Measurements from ENCODE around the gene CTNNA1.
"Not testable (repeated sequence)": the region's sequence is repeated elsewhere in the genome, so short reads cannot be mapped to it uniquely, and the experiment has no call there.

CTNNA1 gene

DNA sequence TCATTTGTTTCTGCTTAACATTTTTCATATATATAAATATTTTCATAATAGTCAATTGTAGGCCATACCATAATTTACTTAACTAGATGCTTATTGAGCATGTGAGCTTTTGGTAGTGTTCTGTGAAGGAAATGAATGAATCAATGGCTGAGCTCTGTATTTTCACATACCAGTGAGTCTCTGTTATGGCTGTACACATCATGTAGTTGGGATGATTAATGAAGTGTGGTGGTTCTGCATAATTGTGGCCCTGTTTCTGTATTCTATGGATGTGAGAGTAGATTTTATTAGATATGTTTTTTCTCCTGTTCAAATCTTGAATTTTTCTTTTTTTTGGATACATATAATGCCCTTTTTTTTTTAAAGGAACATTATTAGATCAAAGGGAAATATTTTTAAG, 56.2 kb downstream of the CTNNA1 start:
- no peak for DNase-seq (ENCODE audit: low read depth, low spot score)

DNA sequence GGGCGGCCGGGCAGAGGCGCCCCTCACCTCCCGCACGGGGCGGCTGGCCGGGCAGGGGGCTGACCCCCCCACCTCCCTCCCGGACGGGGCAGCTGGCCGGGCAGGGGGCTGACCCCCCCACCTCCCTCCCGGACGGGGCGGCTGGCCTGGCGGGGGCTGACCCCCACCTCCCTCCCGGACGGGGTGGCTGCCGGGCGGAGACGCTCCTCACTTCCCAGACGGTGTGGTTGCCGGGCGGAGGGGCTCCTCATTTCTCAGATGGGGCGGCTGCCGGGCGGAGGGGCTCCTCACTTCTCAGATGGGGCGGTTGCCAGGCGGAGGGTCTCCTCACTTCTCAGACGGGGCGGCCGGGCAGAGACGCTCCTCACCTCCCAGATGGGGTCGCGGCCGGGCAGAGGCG, 57.6 kb downstream of the CTNNA1 start:
- not testable (repeated sequence) for DNase-seq (ENCODE audit: low read depth, low spot score)

DNA sequence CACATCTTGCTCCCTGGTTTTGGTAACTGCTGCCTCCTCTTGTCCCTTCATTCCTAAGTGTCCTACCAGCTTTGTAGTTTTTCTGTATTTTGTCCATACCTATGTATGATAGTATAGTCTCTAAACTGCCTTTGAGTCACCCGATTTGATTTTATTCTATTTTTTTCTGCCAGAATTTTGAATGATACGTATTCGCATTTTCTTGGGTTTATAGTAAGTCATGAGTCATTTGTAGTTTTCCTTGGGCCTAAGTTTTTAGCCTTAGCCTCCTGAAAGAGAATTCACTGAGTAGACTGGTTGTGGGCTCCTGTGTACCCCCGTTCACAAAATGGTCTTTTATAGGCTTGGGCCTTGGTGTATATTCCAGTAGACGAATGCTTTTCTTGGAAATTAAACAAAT, 62.3 kb downstream of the CTNNA1 start:
- DNase-seq (ENCODE audit: low read depth, low spot score): no peak

DNA sequence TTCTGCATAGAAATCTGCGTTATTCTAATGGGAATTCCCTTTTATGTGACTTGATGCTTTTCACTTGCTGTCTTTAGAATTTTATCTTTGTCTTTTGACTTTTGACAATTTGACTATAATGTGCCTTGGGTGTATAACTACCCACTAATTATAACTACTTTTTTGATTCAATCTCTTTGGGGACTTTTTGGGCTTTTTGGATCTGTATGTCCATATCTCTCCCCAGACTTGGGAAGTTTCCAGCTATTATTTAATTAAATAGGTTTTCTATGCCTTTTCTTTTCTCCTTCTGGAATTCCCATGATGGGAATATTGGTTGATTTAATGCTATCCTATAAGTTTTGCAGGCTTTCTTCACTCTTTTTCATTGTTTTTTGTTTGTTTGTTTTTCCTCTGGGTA, 64.0 kb downstream of the CTNNA1 start:
- no peak for DNase-seq (ENCODE audit: low read depth, low spot score)

DNA sequence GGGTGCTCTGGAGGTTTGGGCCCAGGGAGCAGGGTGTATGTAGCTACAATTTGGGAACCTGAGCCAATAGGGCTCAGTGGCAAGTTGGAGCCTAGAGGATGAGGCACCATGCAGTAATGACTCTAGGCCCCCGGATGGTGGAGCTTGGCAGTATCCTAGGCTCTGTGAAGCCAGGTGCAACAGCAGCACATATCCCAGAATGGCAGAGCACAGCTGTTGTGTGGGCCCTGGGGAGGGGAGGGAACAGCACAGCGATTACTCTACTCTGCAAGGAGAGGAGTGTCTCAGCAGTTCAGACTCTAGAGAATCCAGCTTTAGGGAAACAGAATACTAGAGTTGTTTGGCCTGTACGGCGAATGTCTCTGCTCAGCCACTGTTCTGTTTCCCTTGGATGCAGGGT, 65.9 kb downstream of the CTNNA1 start:
- no peak for DNase-seq (ENCODE audit: low read depth, low spot score)

DNA sequence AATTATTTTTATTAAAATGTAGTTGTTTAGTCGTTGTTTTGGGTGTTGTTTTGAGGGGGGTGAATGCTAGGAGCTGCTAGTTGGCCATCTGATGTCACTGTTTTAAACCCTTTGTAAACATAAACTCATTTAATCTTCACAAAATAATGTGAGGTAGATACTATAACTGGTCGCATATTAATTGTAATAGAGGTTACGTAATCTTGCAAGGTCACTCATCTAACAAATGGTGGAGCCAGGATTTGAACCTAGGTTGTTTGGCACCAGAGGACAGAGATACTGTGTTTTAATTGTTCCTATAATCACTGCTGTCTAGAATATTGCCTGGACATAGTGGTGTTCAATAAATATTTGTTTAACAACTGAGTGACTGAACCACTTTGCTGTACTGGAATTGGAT, 67.5 kb downstream of the CTNNA1 start:
- DNase-seq (ENCODE audit: low read depth, low spot score): no peak

DNA sequence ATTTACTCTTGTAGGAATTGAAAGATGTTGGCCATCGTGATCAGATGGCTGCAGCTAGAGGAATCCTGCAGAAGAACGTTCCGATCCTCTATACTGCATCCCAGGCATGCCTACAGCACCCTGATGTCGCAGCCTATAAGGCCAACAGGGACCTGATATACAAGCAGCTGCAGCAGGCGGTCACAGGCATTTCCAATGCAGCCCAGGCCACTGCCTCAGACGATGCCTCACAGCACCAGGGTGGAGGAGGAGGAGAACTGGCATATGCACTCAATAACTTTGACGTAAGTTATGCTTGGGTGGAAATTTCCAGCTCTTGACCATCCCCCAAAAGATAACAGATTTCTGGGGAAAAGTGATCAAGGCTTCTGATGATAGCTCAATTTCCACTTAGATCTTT, 71.3 kb downstream of the CTNNA1 start:
- no peak for DNase-seq (ENCODE audit: low read depth, low spot score)

DNA sequence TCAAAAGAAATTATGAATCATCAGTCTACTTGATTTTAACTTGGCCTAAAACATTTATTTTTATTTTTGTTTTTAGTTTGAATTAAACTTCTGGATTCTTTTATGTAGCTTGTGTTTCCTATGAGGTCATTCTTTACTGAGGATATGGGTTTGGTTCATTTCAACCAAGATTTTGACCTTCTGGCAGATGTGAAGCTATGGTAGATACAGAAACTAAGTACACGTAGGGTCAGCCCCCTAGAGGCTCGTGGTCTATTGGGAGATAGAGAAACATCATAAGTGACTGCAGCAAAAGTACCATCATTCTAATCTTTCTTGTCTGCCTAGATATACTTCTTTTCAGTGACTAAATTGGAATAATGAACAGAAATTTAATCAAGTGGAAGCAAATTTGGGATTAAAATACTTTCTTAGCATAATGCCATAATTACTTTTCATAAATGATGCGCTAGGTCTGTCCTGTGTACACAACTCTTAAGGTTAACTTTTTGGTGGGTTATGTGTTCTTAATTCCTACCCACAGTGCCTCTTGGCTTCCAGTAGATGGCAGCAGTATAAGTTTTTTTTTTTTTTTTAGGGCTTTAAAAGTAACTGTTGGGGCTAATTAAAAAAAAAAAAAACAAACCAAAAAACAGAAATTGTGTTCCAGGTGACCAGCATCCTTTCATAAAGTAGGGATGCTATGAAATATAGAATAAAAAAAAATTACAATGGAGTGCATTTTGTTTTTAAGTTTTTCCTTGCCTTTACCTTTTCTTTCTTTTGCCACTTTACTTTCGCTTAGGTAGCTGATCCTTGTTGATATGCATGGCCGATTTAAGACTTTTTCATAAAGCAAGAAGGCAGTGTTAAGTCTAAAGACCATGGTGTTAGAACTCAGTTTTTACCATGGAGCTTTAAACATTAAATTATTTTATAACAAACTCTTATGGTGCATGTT, 72.0 kb downstream of the CTNNA1 start:
- DNase-seq (ENCODE audit: low read depth, low spot score): no peak

DNA sequence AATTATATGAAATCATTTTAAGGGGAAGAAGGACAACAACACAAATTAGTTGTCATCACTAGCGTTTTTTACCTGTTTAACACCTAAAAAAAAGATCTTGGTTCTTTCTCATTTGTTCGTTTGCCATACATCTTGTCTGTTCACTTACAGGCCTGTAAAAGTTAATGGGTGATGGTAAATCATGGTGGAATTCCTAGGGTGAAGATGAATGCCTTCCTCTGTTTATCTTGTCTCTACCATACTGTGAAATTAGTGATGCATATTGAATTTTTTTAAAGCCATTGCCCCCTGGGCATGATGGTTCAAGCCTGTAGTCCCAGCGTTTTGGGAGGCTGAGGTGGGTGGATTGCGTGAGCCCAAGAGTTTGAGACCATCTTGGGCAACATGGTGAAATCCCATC, 75.3 kb downstream of the CTNNA1 start:
- no peak for DNase-seq (ENCODE audit: low read depth, low spot score)

DNA sequence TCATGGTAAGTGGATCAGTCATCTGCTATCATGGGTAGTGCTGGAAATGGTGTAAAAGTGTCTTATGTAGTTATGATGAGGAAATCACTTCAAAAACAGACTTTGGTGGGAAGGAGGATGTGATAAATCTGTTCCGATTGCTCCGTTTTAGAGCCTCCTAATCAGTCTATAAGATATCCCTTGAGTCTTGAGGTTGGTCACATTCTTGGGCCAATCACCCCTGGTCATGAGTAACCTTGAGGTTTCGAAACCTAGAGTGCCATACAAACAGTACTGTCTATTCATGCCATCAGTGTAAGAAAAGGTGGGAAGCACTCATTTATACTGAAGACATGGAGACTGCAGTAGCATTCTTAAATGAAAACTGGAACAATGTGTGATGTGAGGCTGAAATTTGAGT, 76.1 kb downstream of the CTNNA1 start:
- no peak for DNase-seq (ENCODE audit: low read depth, low spot score)

DNA sequence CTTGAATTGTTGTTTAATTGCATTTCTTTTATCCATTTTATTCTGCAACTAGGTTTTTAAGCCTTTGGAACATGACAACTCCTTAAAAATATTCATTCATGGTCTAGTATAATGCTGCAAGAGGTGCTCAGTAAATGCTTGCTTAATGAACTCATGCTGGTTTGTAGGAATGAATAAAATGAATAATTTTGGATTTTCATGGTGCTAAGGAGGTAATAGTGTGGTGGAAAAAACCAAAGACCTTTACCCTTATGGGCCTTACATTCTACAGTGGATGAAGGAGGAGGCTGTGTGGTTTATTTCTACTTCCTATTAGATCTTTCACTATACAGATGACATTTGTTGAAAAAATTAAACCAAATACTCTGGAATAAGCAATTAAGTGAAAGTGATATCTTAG, 78.5 kb downstream of the CTNNA1 start:
- no peak for DNase-seq (ENCODE audit: low read depth, low spot score)

DNA sequence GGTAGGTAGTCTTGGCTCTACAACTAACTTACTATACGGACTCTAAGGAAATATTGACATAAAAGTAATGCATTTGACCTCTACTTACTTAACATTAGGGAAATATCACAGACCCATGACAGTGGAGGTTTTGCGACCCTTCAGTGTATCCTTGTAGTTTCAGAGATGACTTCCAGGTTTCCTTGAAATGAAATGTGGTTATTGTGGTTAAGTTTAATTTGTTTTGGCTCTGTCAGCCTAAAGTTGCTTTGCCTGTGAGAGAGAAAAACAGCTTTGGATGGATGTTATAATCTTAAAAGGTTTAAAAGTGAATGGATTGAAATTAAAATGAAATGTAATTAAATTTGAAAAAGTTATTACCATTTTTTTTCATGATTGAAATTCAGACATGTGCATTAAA, 79.0 kb downstream of the CTNNA1 start:
- DNase-seq (ENCODE audit: low read depth, low spot score): no peak

DNA sequence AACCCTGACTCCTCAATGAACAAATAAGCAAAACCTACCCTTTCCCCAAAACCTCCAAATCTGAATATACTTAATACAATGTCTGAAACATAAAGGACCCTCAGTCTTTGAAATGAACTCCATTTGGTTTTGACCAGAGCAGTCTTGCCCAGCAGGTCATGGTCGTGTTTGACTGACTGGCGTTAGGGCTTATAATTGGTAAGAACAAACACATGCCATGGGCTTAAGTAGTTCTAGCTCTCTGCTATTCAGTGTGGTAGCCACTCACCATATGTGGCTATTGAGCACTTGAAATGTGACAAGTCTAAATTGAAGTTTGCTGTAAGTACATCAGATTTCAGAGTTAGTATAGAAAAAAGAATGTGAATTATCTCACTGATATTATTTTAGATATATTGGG, 79.9 kb downstream of the CTNNA1 start:
- DNase-seq (ENCODE audit: low read depth, low spot score): no peak

DNA sequence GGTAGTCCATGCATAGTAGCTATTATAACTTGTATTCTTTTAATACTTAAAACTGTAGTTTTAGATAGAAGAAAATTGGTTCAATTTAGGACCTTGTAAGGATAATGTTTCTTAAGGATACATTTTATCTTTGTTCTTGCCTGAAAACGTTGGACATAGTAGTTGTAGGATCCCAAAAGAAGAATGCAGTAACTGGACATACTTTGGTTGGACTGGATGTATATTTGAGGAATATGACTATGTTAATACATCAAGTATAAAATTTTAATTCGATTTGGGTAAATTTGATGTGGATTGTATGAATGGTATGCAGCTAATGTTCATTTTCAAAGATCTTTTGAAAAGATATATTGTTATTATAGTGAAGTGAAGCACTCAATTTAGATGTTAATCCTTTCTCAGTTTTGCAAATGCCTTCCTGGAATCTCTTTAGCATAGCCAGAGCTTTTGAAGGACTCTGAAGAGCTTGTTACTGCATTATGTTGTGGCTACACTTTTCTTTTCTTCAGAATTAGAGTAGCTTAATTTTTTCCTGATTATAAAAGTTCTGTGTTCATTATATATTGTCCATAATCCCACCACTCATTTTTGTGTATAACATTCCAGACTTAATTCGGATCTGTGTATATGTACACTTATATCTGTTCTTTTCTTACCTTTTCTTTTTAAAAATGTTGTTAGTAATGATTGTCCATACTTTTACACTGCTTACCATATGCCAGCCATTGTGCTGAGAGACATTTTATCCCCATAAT, 80.7 kb downstream of the CTNNA1 start:
- no peak for DNase-seq (ENCODE audit: low read depth, low spot score)

DNA sequence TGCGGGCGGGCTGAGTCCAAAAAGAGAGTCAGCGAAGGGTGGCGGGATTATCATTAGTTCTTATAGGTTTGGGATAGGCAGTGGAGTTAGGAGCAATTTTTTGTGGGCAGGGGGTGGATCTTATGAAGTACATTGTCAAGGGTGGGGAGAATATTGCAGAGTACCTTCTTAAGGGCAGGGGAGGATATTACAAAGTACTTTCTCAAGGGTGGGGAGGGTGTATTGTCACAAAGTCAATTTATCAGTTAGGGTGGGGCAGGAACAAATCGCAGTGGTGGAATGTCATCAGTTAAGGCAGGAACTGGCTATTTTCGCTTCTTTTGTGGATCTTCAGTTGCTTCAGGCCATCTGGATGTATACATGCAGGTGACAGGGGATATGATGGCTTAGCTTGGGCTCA, 81.6 kb downstream of the CTNNA1 start:
- not testable (repeated sequence) for DNase-seq (ENCODE audit: low read depth, low spot score)

DNA sequence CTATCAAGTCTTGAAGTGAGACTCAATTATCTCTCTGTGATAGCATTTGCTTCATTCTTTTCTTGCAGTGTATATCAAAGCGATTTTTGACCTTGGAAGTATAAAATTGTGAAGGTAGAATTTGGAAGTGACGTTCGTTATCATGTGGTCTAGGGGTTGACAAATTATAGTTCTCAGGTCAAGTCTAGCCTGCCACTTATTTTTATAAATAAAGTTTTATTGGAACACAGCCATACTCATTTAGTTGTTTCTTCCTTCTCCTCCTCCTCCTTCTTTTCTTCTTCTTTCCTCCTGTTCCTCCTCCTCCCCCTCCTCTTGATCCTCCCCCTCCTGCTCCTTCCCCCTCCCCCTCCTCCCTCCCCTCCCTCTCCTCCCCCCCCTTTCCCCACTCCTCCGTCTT, 83.9 kb downstream of the CTNNA1 start:
- DNase-seq (ENCODE audit: low read depth, low spot score): no peak

DNA sequence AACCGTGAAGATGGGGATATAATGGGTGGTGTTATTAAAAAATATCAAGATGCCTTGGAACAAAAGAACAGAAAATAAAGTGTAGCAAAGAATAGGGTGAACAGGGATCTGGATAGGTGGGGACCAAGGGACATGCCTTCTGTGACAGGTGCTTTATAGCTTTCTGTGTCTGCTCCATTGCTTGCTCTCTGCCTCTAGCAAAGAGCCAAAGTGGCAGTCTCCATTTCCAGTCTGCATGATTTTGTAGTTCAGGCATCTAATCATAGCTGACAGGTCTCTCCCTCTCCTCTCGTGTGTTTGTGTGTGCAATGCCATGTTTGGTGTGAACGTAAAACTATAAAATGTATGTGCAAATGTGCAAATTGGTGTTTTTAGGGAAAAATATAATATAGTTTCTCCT, 86.9 kb downstream of the CTNNA1 start:
- DNase-seq (ENCODE audit: low read depth, low spot score): no peak

DNA sequence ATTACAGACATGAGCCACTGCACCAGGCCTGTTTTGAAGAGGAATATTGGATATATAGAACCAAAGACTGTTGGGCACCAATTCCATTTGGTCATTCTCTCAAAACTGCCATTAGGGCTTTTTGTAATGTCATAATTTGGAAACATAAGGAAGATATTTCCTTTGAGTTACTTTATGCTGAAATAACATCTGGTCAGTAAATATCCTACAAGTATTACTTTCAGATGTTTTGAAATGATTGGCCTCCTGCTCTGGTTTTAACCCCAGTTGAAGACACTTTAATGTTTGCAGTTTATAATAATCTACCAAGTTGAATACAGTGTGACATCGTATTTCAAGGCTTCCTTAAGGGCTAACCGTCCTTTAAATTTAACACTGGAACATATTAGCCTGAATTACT, 88.3 kb downstream of the CTNNA1 start:
- no peak for DNase-seq (ENCODE audit: low read depth, low spot score)

DNA sequence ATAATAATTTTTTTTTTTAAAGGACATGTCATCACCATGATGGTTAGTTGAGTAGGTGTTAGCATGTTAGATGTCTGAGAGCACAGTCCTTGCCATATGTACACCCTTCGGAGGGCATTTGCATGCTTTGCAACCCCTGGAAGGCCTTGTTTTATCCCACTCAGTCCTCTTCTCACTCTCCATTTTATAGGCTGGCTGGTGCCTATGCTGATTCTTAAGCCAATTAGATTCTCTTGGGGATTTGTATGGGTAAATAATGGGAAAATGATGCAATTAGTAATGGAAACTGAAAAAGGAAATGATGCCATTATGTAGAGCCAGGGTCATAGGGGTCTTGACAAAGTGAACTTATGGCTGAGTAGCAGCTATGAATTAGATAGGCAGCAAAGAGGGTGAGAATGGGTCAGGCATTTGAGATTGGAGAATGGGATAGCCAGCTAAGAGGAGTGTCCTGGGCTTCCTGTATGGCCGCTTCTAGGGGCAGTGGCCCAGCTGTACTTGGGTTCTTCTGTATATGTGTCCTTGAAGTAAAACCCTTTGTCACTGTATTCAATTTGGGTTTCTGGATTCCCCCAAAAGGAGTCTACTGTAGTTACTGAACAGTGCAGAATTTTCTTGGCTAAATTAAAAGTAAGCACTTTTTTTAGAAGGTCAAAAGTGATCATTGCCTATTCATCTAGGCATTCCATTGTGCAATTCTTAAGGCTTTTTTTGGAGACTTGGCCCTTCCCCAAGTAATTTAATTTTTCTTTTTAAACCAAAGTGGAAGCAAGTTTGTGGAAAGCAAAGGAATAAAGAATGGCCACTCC, 90.3 kb downstream of the CTNNA1 start:
- DNase-seq (ENCODE audit: low read depth, low spot score): no peak

DNA sequence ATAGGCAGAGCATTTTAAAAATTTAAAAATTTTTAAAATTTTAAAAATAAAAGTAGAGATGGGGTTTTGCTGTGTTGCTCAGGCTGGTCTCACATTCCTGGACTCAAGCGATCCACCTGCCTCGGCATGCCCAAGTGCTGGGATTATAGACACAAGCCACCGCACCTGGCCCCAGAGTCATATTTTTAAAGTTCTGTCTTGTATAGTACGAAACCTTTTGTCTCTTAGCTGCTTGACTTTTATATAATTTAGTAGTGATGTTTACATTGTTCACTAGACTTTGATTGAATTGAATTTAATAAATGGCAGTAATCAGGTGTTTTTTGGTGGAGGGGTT, 90.9 kb downstream of the CTNNA1 start:
- no peak for DNase-seq (ENCODE audit: low read depth, low spot score)

DNA sequence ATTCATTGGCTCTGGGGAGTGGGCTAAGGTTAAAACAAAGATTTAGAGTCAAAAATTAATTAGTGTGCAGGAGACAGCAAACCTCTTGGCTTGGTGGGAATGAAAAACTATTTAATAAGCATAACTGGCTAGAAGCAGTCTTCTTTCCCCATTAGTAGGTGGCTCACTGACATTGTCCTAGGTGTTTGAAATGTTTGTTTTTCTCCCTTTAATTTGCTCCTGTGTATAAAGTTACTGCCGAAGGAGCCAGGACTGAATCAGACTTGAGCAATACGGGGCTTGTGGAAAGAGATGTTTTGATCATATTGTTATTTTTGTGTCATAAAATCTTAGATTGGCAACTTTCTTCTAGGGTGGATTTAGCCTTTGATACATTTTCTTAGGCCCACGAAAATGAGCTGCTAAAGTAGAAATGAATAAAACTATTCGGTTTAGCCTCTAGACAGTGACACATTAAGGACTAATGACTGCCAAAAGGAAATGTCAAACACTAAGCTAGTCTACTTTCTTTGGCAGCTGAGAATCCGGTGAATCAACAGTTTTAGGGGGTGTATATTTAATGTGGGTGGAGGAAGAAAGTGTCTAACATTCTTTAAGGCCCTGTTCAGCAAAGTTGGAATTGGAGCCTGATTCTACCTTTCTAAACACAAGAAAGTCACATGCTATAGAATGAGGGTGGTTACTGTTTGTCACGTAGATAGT, 91.7 kb downstream of the CTNNA1 start:
- no peak for DNase-seq (ENCODE audit: low read depth, low spot score)

DNA sequence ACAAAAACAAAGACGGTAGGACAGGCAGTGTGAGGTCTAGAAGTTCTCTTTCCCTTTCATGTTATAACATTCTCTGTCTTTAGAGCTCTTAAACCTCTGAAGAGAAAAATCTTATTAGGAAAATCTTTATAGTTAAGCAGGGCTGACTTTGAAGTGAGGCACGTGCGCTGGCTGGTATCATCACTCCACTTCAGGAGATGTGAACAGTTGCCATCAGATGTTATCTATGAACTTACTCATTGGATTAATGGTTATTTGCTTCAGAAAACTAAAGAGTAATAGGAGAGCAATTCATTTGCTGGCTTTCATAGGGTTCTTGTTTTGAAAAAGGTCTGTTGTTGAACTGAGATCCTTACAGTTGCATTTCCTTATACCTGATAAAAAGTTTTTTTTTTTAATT, 96.2 kb downstream of the CTNNA1 start:
- no peak for DNase-seq (ENCODE audit: low read depth, low spot score)
